ENCODE measurements around the gene GSN. TPM values are rescaled to one million over a fixed set of nuclear protein-coding genes. Genes with fewer than 3 reads are reported as not detected.

The GSN gene
- total RNA-seq, 4 donors from 2014 or later = 487 to 785 (median 662) TPM

GRCh38 chr9:121305269-121305994 is 37.5 kb downstream of the GSN start:
- intact Hi-C loops (cut with DNase I; ENCODE audit: low total_unique reads) (no loop called here), in situ Hi-C loops (cut with MboI; ENCODE audit: low sequenced_read_pairs in 4 of 4) (loop anchor here in 1 of 4 donors (25.0 kb wide), 1 partner anchor 93 kb away; the partner anchor contains the start of gene RAB14)
- ATAC-seq (peak; percentile 43 to 44), DNase-seq (peak; percentile 64 to 79)
- no peak for TF ChIP-seq POLR2A (IDR thresholded peaks at IDR 0.05)
- no peak for TF ChIP-seq CTCF (IDR thresholded peaks at IDR 0.05 in 4 of 5, conservative IDR thresholded peaks at IDR 0.05 in 1 of 5)
- Histone ChIP-seq H3K4me3 (peak overlapping the region in 2 of 4 donors; percentile 56 to 58), H3K36me3 (peaks cover 0 to 81% of the 10 kb centered on the region in 2 donors), H3K27me3 (no peaks in the 10 kb centered on the region), H3K4me1 (peaks cover 16 to 18% of the 10 kb centered on the region in 2 donors), H3K27ac (peak overlapping the region; percentile 69 to 95 (median 90)), H3K9me3 (no peaks in the 10 kb centered on the region)

- Histone ChIP-seq H3K4me1 (peaks cover 12 to 16% of the 10 kb centered on the region in 2 donors), H3K4me3 (no peak overlapping the region), H3K27me3 (no peaks in the 10 kb centered on the region), H3K27ac (peak overlapping the region in 3 of 4 donors; percentile 22 to 92 (median 37)), H3K9me3 (no peaks in the 10 kb centered on the region), H3K36me3 (peaks cover 0 to 95% of the 10 kb centered on the region in 2 donors)
- intact Hi-C loops (cut with DNase I; ENCODE audit: low total_unique reads) = no loop called here
- no peak for TF ChIP-seq POLR2A (IDR thresholded peaks at IDR 0.05)
- TF ChIP-seq CTCF (IDR thresholded peaks at IDR 0.05 in 4 of 5, conservative IDR thresholded peaks at IDR 0.05 in 1 of 5) = no peak
- ATAC-seq (no peak), DNase-seq (peak in 1 of 2 donors; percentile 11)
- in situ Hi-C loops (cut with MboI; ENCODE audit: low sequenced_read_pairs in 4 of 4) = loop anchor here in 1 of 4 donors (25.0 kb wide), 1 partner anchor 96 kb away; the partner anchor contains the start of gene RAB14
Observed at GRCh38 chr9:121307976-121308375, 40.0 kb downstream of the GSN start.

- Histone ChIP-seq H3K27ac (no peak overlapping the region), H3K9me3 (no peaks in the 10 kb centered on the region), H3K36me3 (peaks cover 0 to 95% of the 10 kb centered on the region in 2 donors), H3K4me3 (no peak overlapping the region), H3K4me1 (peaks cover 12% of the 10 kb centered on the region in 2 donors), H3K27me3 (no peaks in the 10 kb centered on the region)
- DNase-seq (peak in 1 of 2 donors; percentile 11), ATAC-seq (no peak)
- in situ Hi-C loops (cut with MboI; ENCODE audit: low sequenced_read_pairs in 4 of 4) (loop anchor here in 1 of 4 donors (25.0 kb wide), 1 partner anchor 96 kb away; the partner anchor contains the start of gene RAB14), intact Hi-C loops (cut with DNase I; ENCODE audit: low total_unique reads) (no loop called here)
- TF ChIP-seq CTCF (IDR thresholded peaks at IDR 0.05 in 4 of 5, conservative IDR thresholded peaks at IDR 0.05 in 1 of 5) (no peak), POLR2A (IDR thresholded peaks at IDR 0.05) (no peak)
Observed at GRCh38 chr9:121308765-121309164, 40.8 kb downstream of the GSN start.

GRCh38 chr9:121309171-121309570 is 41.2 kb downstream of the GSN start:
- intact Hi-C loops (cut with DNase I; ENCODE audit: low total_unique reads) (no loop called here), in situ Hi-C loops (cut with MboI; ENCODE audit: low sequenced_read_pairs in 4 of 4) (loop anchor here in 1 of 4 donors (25.0 kb wide), 1 partner anchor 97 kb away; the partner anchor contains the start of gene RAB14)
- no peak overlapping the region for H3K4me3 ChIP-seq
- peak overlapping the region; percentile 2 to 27 (median 12) for H3K27ac ChIP-seq
- H3K27me3 ChIP-seq = no peaks in the 10 kb centered on the region
- peaks cover 0 to 96% of the 10 kb centered on the region in 2 donors for H3K36me3 ChIP-seq
- peaks cover 8 to 9% of the 10 kb centered on the region in 2 donors for H3K4me1 ChIP-seq
- no peaks in the 10 kb centered on the region for H3K9me3 ChIP-seq
- peak in 1 of 2 donors; percentile 11 for DNase-seq
- TF ChIP-seq CTCF (IDR thresholded peaks at IDR 0.05 in 4 of 5, conservative IDR thresholded peaks at IDR 0.05 in 1 of 5) = no peak
- no peak for TF ChIP-seq POLR2A (IDR thresholded peaks at IDR 0.05)
- ATAC-seq = no peak
